Left ventricle myocardium inferior (tissue), 1 donor: ENCODE data around the gene HEATR5A. TPM values are rescaled to one million over a fixed set of nuclear protein-coding genes. Genes with fewer than 3 reads are reported as not detected.

Experiments used
- DNase-seq: peaks from one replicate; pipeline ENCODE4 v3.0.0-alpha.2; 2020
- H3K27ac ChIP-seq: fragments of 200-600 bp; replicated peaks from 2 replicates; pipeline ENCODE4 v1.8.0; 2021
- H3K27me3 ChIP-seq: fragments of 200-600 bp; 2 replicates; pipeline ENCODE4 v1.8.0; 2021; ENCODE audit warnings: low read depth
- H3K36me3 ChIP-seq: fragments of 200-600 bp; 2 replicates; pipeline ENCODE4 v1.8.0; 2021
- H3K4me1 ChIP-seq: fragments of 200-600 bp; 2 replicates; pipeline ENCODE4 v1.8.0; 2021
- H3K4me3 ChIP-seq: fragments of 200-600 bp; 2 replicates; pipeline ENCODE4 v1.8.0; 2021; ENCODE audit warnings: mild to moderate bottlenecking, moderate library complexity
- H3K9me3 ChIP-seq: fragments of 200-600 bp; replicated peaks from 2 replicates; pipeline ENCODE4 v1.8.0; 2021
- intact Hi-C: fragments of 100-400 bp; cut with micrococcal nuclease; formaldehyde crosslinking; loops from one replicate; pipeline ENCODE4 v1.11.0; 2022
- total RNA-seq: library from RNA; stranded (reverse); fragmentation: NEBNext Ultra II Directional; extraction: Animal tissue kit (Norgen Biotek cat#: 25700); gene quantifications from one replicate; pipeline ENCODE4 v1.2.1, GENCODE V29; 2021
- TF ChIP-seq, protein P1 (sequence below): fragments of 200-600 bp; IDR thresholded peaks from 2 replicates; pipeline ENCODE4 v1.8.0; 2021; ENCODE audit warnings: antibody characterized with exemption, mild to moderate bottlenecking, borderline replicate concordance
- donor health status: DM: no; HTN: yes; CAD: no; lungs with severe emphysema.

HEATR5A gene
- total RNA-seq, 1 donor from 2014 or later, result 51.8 TPM

- Histone ChIP-seq H3K9me3 (no peaks in the 10 kb centered on the region), H3K4me3 (no peak overlapping the region), H3K36me3 (no peaks in the 10 kb centered on the region), H3K27ac (no peak overlapping the region), H3K4me1 (no peaks in the 10 kb centered on the region), H3K27me3 (no peaks in the 10 kb centered on the region)
- TF ChIP-seq, protein P1, sequence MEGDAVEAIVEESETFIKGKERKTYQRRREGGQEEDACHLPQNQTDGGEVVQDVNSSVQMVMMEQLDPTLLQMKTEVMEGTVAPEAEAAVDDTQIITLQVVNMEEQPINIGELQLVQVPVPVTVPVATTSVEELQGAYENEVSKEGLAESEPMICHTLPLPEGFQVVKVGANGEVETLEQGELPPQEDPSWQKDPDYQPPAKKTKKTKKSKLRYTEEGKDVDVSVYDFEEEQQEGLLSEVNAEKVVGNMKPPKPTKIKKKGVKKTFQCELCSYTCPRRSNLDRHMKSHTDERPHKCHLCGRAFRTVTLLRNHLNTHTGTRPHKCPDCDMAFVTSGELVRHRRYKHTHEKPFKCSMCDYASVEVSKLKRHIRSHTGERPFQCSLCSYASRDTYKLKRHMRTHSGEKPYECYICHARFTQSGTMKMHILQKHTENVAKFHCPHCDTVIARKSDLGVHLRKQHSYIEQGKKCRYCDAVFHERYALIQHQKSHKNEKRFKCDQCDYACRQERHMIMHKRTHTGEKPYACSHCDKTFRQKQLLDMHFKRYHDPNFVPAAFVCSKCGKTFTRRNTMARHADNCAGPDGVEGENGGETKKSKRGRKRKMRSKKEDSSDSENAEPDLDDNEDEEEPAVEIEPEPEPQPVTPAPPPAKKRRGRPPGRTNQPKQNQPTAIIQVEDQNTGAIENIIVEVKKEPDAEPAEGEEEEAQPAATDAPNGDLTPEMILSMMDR, result no peak
- intact Hi-C loops, result no loop called here
- DNase-seq, result no peak
Measured at GRCh38 chr14:31255286-31255685, 165.1 kb downstream of the HEATR5A start.

DNA sequence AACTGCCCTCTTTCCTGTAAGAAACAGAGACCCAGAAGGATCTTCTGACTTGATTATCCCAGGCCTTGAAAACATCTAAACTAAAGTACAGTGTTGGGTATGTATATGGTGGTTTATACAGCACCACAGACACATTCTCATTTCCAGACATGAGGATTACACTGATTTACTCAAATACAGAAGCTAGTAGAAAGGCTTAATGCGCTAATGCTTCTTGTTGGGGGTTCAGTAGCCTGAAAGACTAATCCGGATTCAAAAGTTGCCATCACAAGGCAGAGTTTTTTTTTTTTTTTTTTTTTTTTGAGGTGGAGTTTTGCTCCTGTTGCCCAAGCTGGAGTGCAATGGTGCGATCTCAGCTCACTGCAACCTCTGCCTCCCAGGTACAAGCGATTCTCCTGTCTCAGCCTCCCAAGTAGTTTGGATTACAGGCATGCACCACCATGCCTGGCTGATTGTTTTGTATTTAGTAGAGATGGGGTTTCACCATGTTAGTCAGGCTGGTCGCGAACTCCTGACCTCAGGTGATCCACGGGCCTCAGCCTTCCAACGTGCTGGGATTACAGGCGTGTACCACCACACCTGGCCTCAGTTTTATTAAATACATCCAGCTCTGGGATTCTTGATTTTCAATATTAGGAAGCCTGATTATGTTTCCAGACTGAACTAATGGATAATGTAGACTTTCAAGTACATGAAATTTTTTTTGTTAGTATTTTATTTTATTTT is 166.4 kb downstream of the HEATR5A start:
- DNase-seq, result no peak
- H3K9me3 ChIP-seq, result no peaks in the 10 kb centered on the region
- intact Hi-C loops, result no loop called here

DNA sequence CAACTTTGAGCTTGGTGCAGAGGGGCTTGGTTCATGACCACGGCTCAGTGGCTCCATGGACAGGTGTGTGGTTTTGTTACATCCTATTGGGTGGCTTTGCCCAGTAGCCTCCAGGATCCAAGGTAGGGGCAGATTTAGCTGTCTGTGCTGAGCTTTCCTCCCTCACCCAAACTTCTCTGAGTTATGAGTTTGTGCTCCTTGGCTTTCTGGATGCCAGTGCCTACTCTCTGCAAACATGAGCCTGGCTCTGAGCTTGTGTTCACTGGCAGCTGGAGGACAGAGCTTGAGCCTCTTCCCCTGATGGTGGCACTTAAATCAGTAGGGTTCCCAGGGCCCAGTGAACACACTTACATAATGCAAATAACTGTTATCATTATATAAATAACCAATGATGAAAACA is 167.5 kb downstream of the HEATR5A start:
- H3K27me3 ChIP-seq, result no peaks in the 10 kb centered on the region
- no peaks in the 10 kb centered on the region for H3K4me1 ChIP-seq
- no peak overlapping the region for H3K4me3 ChIP-seq
- no peak for DNase-seq
- H3K36me3 ChIP-seq, result no peaks in the 10 kb centered on the region
- H3K27ac ChIP-seq, result no peak overlapping the region
- H3K9me3 ChIP-seq, result no peaks in the 10 kb centered on the region
- intact Hi-C loops, result no loop called here
- TF ChIP-seq, protein P1, result no peak

More for the DNA sequence above, 166.4 kb downstream of the HEATR5A start:
- Histone ChIP-seq H3K36me3 (no peaks in the 10 kb centered on the region), H3K4me3 (no peak overlapping the region), H3K27ac (no peak overlapping the region), H3K27me3 (no peaks in the 10 kb centered on the region), H3K4me1 (no peaks in the 10 kb centered on the region)
- TF ChIP-seq, protein P1, result no peak

DNA sequence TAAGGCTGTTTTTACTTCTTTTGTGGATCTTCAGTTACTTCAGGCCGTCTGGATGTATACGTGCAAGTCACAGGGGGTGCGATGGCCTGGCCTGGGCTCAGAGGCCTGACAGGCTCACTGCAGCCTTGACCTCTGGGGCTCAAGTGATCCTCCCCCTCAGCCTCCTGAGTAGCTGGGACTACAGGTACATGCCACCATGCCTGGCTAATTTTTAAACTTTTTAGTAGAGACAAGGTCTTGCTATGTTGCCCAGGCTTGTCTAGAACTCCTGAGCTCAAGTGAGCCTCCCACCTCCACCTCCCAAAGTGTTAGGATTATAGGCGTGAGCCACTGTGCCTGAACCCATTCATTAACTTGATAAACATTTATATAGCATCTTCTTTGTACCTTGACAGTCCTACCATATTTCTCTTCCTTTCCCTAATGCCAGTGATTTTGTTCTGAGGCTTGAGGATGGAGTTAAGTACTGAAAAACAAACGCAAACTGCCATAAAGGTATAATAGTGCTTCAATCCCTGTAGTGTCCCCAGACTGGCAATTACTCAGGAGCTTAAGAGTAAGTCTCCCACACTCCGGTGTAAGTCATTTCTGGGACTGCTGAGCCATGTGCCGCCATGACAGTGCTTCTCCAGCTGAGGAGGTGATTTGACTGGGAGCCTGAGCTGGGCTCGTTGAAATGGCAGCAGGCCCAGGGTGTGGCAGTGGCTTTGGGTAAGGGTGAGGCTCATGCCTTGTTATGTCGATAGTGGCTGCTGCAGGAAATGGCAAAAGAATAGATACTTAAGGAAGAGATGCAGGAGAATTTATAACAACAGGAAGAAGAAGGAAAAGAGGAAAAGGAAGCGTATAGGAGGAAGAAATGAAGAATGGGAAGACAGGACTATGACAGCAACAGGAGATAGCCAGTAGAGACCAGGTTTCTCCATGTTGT is 169.1 kb downstream of the HEATR5A start:
- intact Hi-C loops, result no loop called here
- Histone ChIP-seq H3K27ac (no peak overlapping the region), H3K4me3 (no peak overlapping the region), H3K9me3 (no peaks in the 10 kb centered on the region), H3K36me3 (no peaks in the 10 kb centered on the region), H3K27me3 (no peaks in the 10 kb centered on the region), H3K4me1 (no peaks in the 10 kb centered on the region)
- no peak for DNase-seq
- TF ChIP-seq, protein P1, result no peak

DNA sequence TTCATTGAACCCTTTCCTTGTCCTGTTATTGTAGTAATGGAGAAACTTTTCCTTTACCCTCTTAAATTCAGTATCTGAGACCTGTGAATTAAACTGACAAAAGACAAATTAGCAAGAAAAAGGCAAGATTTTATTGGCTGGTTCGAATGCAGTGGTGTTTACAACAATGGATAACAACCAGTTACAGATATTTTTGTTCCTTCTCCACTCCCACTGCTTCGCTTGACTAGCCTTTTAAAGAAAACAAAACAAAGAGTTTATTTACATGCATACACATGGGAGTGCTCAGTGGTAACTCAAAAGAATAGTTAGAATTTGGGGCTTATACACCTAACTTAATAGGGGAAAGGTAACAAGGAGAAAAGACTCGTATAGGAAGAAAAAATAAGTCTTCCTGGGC is 175.7 kb downstream of the HEATR5A start:
- Histone ChIP-seq H3K4me1 (peaks cover 11% of the 10 kb centered on the region), H3K9me3 (no peaks in the 10 kb centered on the region)
- TF ChIP-seq, protein P1, result no peak

More for the DNA sequence above, 175.7 kb downstream of the HEATR5A start:
- H3K4me3 ChIP-seq, result no peak overlapping the region
- no peaks in the 10 kb centered on the region for H3K36me3 ChIP-seq
- H3K27me3 ChIP-seq, result no peaks in the 10 kb centered on the region
- intact Hi-C loops, result no loop called here
- no peak overlapping the region for H3K27ac ChIP-seq
- DNase-seq, result no peak
